ENCODE measurements around the gene ARL2.
"Not testable (repeated sequence)": the region's sequence is repeated elsewhere in the genome, so short reads cannot be mapped to it uniquely, and the experiment has no call there.

ARL2 gene

GRCh38 chr11:65013130-65013887, 651 bp upstream of the ARL2 start:
- DNase-seq (ENCODE audit: low spot score), result peak; percentile 95
- TF ChIP-seq CTCF (IDR thresholded peaks at IDR 0.05; ENCODE audit: extremely low read depth, missing control alignments), result peak; percentile 77

- no peak for TF ChIP-seq CTCF (IDR thresholded peaks at IDR 0.05; ENCODE audit: extremely low read depth, missing control alignments)
- DNase-seq (ENCODE audit: low spot score), result no peak
These were observed 817 bp downstream of the ARL2 start for GRCh38 chr11:65014726-65015227.

- DNase-seq (ENCODE audit: low spot score), result no peak
- no peak for TF ChIP-seq CTCF (IDR thresholded peaks at IDR 0.05; ENCODE audit: extremely low read depth, missing control alignments)
These were observed 2.7 kb downstream of the ARL2 start for GRCh38 chr11:65016705-65017104.

- no peak for TF ChIP-seq CTCF (IDR thresholded peaks at IDR 0.05; ENCODE audit: extremely low read depth, missing control alignments)
- DNase-seq (ENCODE audit: low spot score), result no peak
These were observed 4.0 kb downstream of the ARL2 start for GRCh38 chr11:65017937-65018336.

GRCh38 chr11:65019824-65020223, 5.9 kb downstream of the ARL2 start:
- DNase-seq (ENCODE audit: low spot score), result no peak
- TF ChIP-seq CTCF (IDR thresholded peaks at IDR 0.05; ENCODE audit: extremely low read depth, missing control alignments), result no peak

GRCh38 chr11:65021003-65021402, 7.0 kb downstream of the ARL2 start:
- no peak for TF ChIP-seq CTCF (IDR thresholded peaks at IDR 0.05; ENCODE audit: extremely low read depth, missing control alignments)
- DNase-seq (ENCODE audit: low spot score), result no peak

GRCh38 chr11:65021509-65021908, 7.5 kb downstream of the ARL2 start:
- TF ChIP-seq CTCF (IDR thresholded peaks at IDR 0.05; ENCODE audit: extremely low read depth, missing control alignments), result no peak
- DNase-seq (ENCODE audit: low spot score), result no peak

GRCh38 chr11:65023502-65023901, 9.5 kb downstream of the ARL2 start:
- DNase-seq (ENCODE audit: low spot score), result not testable (repeated sequence)

All from GM20000 (cell line).